H9 (cell line): Measurements from ENCODE around the gene ERCC4. TPM values are rescaled to one million over a fixed set of nuclear protein-coding genes. Genes with fewer than 3 reads are reported as not detected.

ENCODE experiments used
- DNase-seq: peaks from one replicate; pipeline ENCODE4 v3.0.0-alpha.2; 2017
- H2AFZ ChIP-seq: one replicate; pipeline ENCODE4 v1.6.1; 2013; ENCODE audit warnings: mild to moderate bottlenecking, low read length, control low read depth, moderate library complexity
- H2AK5ac ChIP-seq: 2 replicates; pipeline ENCODE4 v1.6.1; 2013; ENCODE audit warnings: low read length, control low read depth, mixed read lengths; ENCODE audit not compliant: insufficient read length
- H2BK120ac ChIP-seq: one replicate; pipeline ENCODE4 v1.6.1; 2013; ENCODE audit warnings: low read depth, mild to moderate bottlenecking, low read length, control low read depth, inconsistent platforms; ENCODE audit not compliant: poor library complexity, severe bottlenecking
- H2BK12ac ChIP-seq: 2 replicates; pipeline ENCODE4 v1.6.1; 2013; ENCODE audit warnings: low read length, control low read depth, mixed read lengths, low read depth; ENCODE audit not compliant: insufficient read length
- H2BK15ac ChIP-seq: 2 replicates; pipeline ENCODE4 v1.6.1; 2013; ENCODE audit warnings: low read depth, low read length, control low read depth
- H2BK20ac ChIP-seq: one replicate; pipeline ENCODE4 v1.6.1; 2013; ENCODE audit warnings: low read depth, mild to moderate bottlenecking, low read length, control low read depth, inconsistent platforms; ENCODE audit not compliant: poor library complexity, severe bottlenecking
- H2BK5ac ChIP-seq: 2 replicates; pipeline ENCODE4 v1.6.1; 2013; ENCODE audit warnings: low read length, control low read depth, mixed read lengths; ENCODE audit not compliant: insufficient read length
- H3K14ac ChIP-seq: 2 replicates; pipeline ENCODE4 v1.6.1; 2013; ENCODE audit warnings: low read length, control low read depth; ENCODE audit not compliant: insufficient read depth
- H3K18ac ChIP-seq: 2 replicates; pipeline ENCODE4 v1.6.1; 2013; ENCODE audit warnings: low read depth, mild to moderate bottlenecking, mixed read lengths, low read length, control low read depth; ENCODE audit not compliant: insufficient read length
- H3K23ac ChIP-seq: 2 replicates; pipeline ENCODE4 v1.6.1; 2013; ENCODE audit warnings: low read length, control low read depth, mixed read lengths, low read depth; ENCODE audit not compliant: insufficient read length
- H3K23me2 ChIP-seq: 2 replicates; pipeline ENCODE4 v1.6.1; 2013; ENCODE audit warnings: low read depth, mild to moderate bottlenecking, mixed read lengths, low read length, control low read depth; ENCODE audit not compliant: insufficient read length, poor library complexity, severe bottlenecking
- H3K27ac ChIP-seq: 2 replicates; pipeline ENCODE4 v1.5.1; 2013; ENCODE audit warnings: low read length, control low read depth, mixed read lengths, low read depth; ENCODE audit not compliant: insufficient read length
- H3K27me3 ChIP-seq: 2 replicates; pipeline ENCODE4 v1.6.1; 2013; ENCODE audit warnings: low read length, control low read depth, inconsistent platforms; ENCODE audit not compliant: insufficient read depth
- H3K4ac ChIP-seq: 2 replicates; pipeline ENCODE4 v1.6.1; 2013; ENCODE audit warnings: low read depth, mild to moderate bottlenecking, control low read depth, inconsistent platforms, low read length, moderate library complexity
- H3K4me1 ChIP-seq: 2 replicates; pipeline ENCODE4 v1.6.1; 2013; ENCODE audit warnings: low read length, control low read depth, inconsistent platforms; ENCODE audit not compliant: insufficient read depth
- H3K4me2 ChIP-seq: 2 replicates; pipeline ENCODE4 v1.6.1; 2013; ENCODE audit warnings: low read length, control low read depth, mixed read lengths; ENCODE audit not compliant: insufficient read length, insufficient read depth
- H3K56ac ChIP-seq: 2 replicates; pipeline ENCODE4 v1.6.1; 2013; ENCODE audit warnings: low read depth, mild to moderate bottlenecking, mixed read lengths, low read length, control low read depth; ENCODE audit not compliant: insufficient read length
- H3K79me1 ChIP-seq: 2 replicates; pipeline ENCODE4 v1.6.1; 2013; ENCODE audit warnings: low read depth, mild to moderate bottlenecking, moderate library complexity, low read length, control low read depth, inconsistent platforms; ENCODE audit not compliant: insufficient read depth, poor library complexity, severe bottlenecking
- H3K79me2 ChIP-seq: 2 replicates; pipeline ENCODE4 v1.6.1; 2013; ENCODE audit warnings: low read length, control low read depth, inconsistent platforms; ENCODE audit not compliant: insufficient read depth
- H3K9ac ChIP-seq: 2 replicates; pipeline ENCODE4 v1.6.1; 2013; ENCODE audit warnings: low read length, control low read depth, mixed read lengths; ENCODE audit not compliant: insufficient read length; ENCODE audit errors: extremely low read depth
- H3K9me3 ChIP-seq: one replicate; pipeline ENCODE4 v1.6.1; 2013; ENCODE audit warnings: low read depth, low read length, inconsistent platforms; ENCODE audit not compliant: control insufficient read depth
- H3T11ph ChIP-seq: one replicate; pipeline ENCODE4 v1.6.1; 2013; ENCODE audit warnings: mild to moderate bottlenecking, low read length, control low read depth, inconsistent platforms
- H4K20me1 ChIP-seq: one replicate; pipeline ENCODE4 v1.6.1; 2013; ENCODE audit not compliant: control insufficient read depth, insufficient read length, insufficient read depth
- H4K5ac ChIP-seq: 2 replicates; pipeline ENCODE4 v1.6.1; 2013; ENCODE audit warnings: low read depth, mild to moderate bottlenecking, mixed read lengths, low read length, control low read depth; ENCODE audit not compliant: insufficient read length
- H4K8ac ChIP-seq: replicated peaks from 2 replicates; pipeline ENCODE4 v1.6.1; 2013; ENCODE audit warnings: low read length, control low read depth, mixed read lengths, low read depth; ENCODE audit not compliant: insufficient read length
- H4K91ac ChIP-seq: 2 replicates; pipeline ENCODE4 v1.6.1; 2013; ENCODE audit warnings: low read depth, mild to moderate bottlenecking, moderate library complexity, mixed read lengths, low read length, control low read depth; ENCODE audit not compliant: insufficient read length
- H3K27ac Mint-ChIP-seq, 3 experiments: 2 replicates in 2 of 3; 3 replicates in 1 of 3; pipeline ENCODE4 v1.8.0; 2020 to 2021; ENCODE audit warnings: mixed read lengths in 3 of 3, mild to moderate bottlenecking in 1 of 3, moderate library complexity in 1 of 3
- H3K27me3 Mint-ChIP-seq: 2 replicates; pipeline ENCODE4 v1.8.0; 2021; ENCODE audit warnings: low read depth, mild to moderate bottlenecking, moderate library complexity, mixed read lengths
- H3K36me3 Mint-ChIP-seq, 3 experiments: 2 replicates in 2 of 3; 3 replicates in 1 of 3; pipeline ENCODE4 v1.8.0; 2020 to 2021; ENCODE audit warnings: low read depth in 3 of 3, mixed read lengths in 3 of 3; ENCODE audit not compliant: insufficient read depth in 1 of 3
- H3K4me1 Mint-ChIP-seq, 2 experiments: 2 replicates each; pipeline ENCODE4 v1.8.0; 2020; ENCODE audit warnings: mixed read lengths in 2 of 2
- H3K4me3 Mint-ChIP-seq, 2 experiments: 2 replicates in 1 of 2; 3 replicates in 1 of 2; pipeline ENCODE4 v1.8.0; 2020 to 2021; ENCODE audit warnings: mild to moderate bottlenecking in 2 of 2, mixed read lengths in 2 of 2, moderate library complexity in 1 of 2
- H3K9me3 Mint-ChIP-seq, 2 experiments: 2 replicates in 1 of 2; 3 replicates in 1 of 2; pipeline ENCODE4 v1.8.0; 2020; ENCODE audit warnings: mild to moderate bottlenecking in 2 of 2, mixed read lengths in 2 of 2, moderate library complexity in 1 of 2
- CTCF ChIP-seq: fragments of 200-600 bp; sonication (generic); conservative IDR thresholded peaks from 3 replicates; pipeline ENCODE4 v1.8.0; 2021; ENCODE audit warnings: antibody characterized with exemption, mild to moderate bottlenecking
- WGBS: extraction: QIAGEN DNeasy Blood & Tissue Kit; methylation state at CpG from one replicate; pipeline ENCODE4 v1.1.7; 2013; ENCODE audit warnings: missing lambda C conversion rate, low lambda C conversion rate, mixed read lengths; ENCODE audit not compliant: insufficient read length; ENCODE audit errors: extremely low coverage; 5-methylcytosine and 5-hydroxymethylcytosine counted together
- total RNA-seq: library from RNA; stranded (reverse); gene quantifications from 2 replicates; pipeline ENCODE4 v1.2.1, GENCODE V29; 2021

The ERCC4 gene
- total RNA-seq, 1 experiment from 2014 or later = 15.6 TPM

GRCh38 chr16:13984794-13985193 is 64.8 kb downstream of the ERCC4 start:
- Histone ChIP-seq H4K5ac (no peak overlapping the region), H3K56ac (no peak overlapping the region), H3K79me2 (no peaks in the 10 kb centered on the region), H3K4me2 (no peak overlapping the region), H3K79me1 (no peaks in the 10 kb centered on the region), H3K23ac (no peak overlapping the region), H2AFZ (no peak overlapping the region), H3K14ac (no peak overlapping the region), H4K20me1 (no peaks in the 10 kb centered on the region), H3K4ac (no peak overlapping the region), H2BK5ac (no peak overlapping the region), H3K4me1 (no peaks in the 10 kb centered on the region), H2AK5ac (no peak overlapping the region), H3K18ac (no peak overlapping the region), H3K23me2 (no peaks in the 10 kb centered on the region), H3K27ac (no peak overlapping the region), H2BK120ac (no peak overlapping the region), H3T11ph (no peak overlapping the region), H2BK15ac (no peak overlapping the region), H2BK12ac (no peak overlapping the region), H3K27me3 (no peaks in the 10 kb centered on the region), H3K9me3 (no peaks in the 10 kb centered on the region), H3K9ac (no peak overlapping the region), H4K8ac (no peak overlapping the region), H4K91ac (no peak overlapping the region), H2BK20ac (no peak overlapping the region)
- Mint-ChIP-seq H3K27ac (no peak overlapping the region), H3K36me3 (no peaks in the 10 kb centered on the region), H3K9me3 (no peaks in the 10 kb centered on the region), H3K27me3 (peaks cover 4% of the 10 kb centered on the region), H3K4me1 (no peaks in the 10 kb centered on the region), H3K4me3 (no peak overlapping the region)
- DNase-seq = no peak
- no CpG with 5 or more reads among the region's 8 CpGs for WGBS
- TF ChIP-seq CTCF = no peak
